RWPE1 (cell line): ENCODE results near the gene SLC16A3.

Experiments used
- CTCF ChIA-PET: fragments of 350-600 bp; sonication (Branson Sonifier 250); formaldehyde crosslinking; extraction: SDS; loops from one replicate; lab custom pipeline; 2021; lab: Yijun Ruan, JAX
- POLR2A ChIA-PET: fragments of 400-600 bp; formaldehyde crosslinking; extraction: SDS; loops from one replicate; lab custom pipeline; 2020; ENCODE audit warnings: antibody characterized with exemption; ENCODE audit not compliant: low non-redundant PET; lab: Yijun Ruan, JAX
- DNase-seq: peaks from one replicate; pipeline ENCODE4 v3.0.0; 2012; ENCODE audit warnings: low spot score
- H3K27ac ChIP-seq: fragments of 450-650 bp; 2 replicates; pipeline ENCODE4 v1.5.1; 2017
- CTCF ChIP-seq: fragments of 450-650 bp; conservative IDR thresholded peaks from 2 replicates; pipeline ENCODE4 v1.5.1; 2017; ENCODE audit warnings: low read depth, mild to moderate bottlenecking

Gene SLC16A3

GRCh38 chr17:82231312-82231561 is 2.4 kb downstream of the SLC16A3 start:
- ChIA-PET POLR2A (no interaction called here), CTCF (interaction anchor here (1.2 to 1.7 kb wide), 2 partner anchors 10 to 12 kb away, joined by 4 read pairs; no protein-coding TSS in a partner anchor)
- DNase-seq: no peak
- peak overlapping the region; percentile 99 for H3K27ac ChIP-seq
- no peak for TF ChIP-seq CTCF

GRCh38 chr17:82231562-82232321 is 2.9 kb downstream of the SLC16A3 start:
- no peak for DNase-seq
- ChIA-PET POLR2A (no interaction called here), CTCF (interaction anchor here (0.6 to 1.7 kb wide), 3 partner anchors 10 to 25 kb away, joined by 4 to 5 read pairs (median 4); no protein-coding TSS in a partner anchor)
- H3K27ac ChIP-seq: peak overlapping the region; percentile 99
- no peak for TF ChIP-seq CTCF

DNA sequence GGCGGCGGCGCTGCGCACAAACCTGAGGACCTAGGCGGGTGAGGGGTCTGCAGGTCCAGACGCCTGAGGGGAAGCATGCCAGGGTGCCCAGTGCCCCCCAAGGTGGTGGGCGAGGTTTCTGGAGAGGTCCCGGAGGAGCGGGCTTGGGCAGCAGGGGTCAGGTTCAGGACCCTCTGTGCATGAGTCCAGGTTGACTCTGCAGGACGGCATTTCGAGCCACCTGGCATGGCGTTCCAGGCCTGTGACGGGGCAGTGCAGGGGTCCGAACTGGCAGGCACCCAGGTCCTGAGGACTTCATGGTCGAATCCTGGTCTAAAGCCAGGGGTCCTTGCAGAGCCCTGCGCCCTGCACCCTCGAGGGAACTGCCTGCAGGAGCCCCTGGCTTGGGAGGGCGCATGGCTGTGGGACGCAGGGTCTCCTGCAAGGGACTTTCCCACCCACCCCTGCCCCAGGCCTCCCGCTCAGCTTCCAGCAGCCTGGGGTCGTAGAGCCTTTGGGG is 3.5 kb downstream of the SLC16A3 start:
- DNase-seq: no peak
- H3K27ac ChIP-seq: peak overlapping the region; percentile 99
- ChIA-PET POLR2A (no interaction called here), CTCF (interaction anchor here (1.2 to 1.7 kb wide), 2 partner anchors 9 to 11 kb away, joined by 4 read pairs; no protein-coding TSS in a partner anchor)
- TF ChIP-seq CTCF: no peak

DNA sequence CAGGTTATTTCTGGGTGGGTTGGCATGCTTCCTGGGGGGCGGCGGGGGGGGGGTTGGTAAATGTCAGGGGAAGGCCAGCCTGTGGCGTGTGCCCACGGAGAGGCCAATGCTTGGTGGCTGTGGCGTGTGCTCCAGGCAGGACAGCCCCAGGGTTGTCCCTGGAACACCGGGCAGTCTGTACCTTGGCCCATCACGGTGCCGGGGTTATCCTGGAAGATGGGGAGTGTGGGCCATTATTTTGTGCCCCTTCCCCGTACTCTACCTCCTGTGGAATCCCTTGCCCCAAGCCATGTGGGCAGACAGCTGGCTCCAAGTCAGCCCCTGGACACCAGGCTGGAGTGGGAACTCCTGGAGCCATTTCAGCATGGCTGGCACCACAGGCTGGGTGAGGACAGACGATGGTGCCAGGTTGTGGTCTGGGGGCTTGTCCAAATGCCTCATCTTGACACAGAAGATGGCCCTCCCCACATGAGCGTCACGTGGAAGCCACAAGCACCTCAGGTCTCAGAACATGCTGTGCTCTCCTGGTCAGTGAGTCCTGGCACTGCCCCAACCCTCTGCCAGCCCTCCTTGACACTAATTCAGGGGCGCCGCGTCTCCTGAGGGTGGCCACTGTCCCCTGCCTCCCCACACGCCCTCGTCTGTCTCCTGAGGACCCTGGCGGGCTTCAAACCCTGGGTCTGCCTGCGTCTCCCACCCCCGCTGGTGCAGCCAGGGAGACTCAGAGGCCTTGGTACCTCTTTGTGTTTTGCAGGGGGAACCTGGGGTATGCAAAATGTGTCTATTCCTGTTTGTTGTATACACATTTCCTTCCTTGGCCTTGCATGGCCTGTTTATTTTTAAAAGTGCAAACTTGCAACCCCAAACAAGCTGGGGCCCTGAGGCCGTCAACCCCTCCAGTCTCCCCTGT is 4.3 kb downstream of the SLC16A3 start:
- DNase-seq: no peak
- H3K27ac ChIP-seq: peak overlapping the region; percentile 99
- ChIA-PET POLR2A (no interaction called here), CTCF (no interaction called here)
- TF ChIP-seq CTCF: no peak

GRCh38 chr17:82234211-82235055 is 5.6 kb downstream of the SLC16A3 start:
- ChIA-PET POLR2A (interaction anchor here (0.8 to 1.0 kb wide), 2 partner anchors 33 to 58 kb away, joined by 3 to 5 read pairs; no protein-coding TSS in a partner anchor), CTCF (interaction anchor here (1.1 kb wide), 1 partner anchor 204 kb away, joined by 4 read pairs; no protein-coding TSS in a partner anchor)
- DNase-seq: no peak
- H3K27ac ChIP-seq: peak overlapping the region; percentile 99
- TF ChIP-seq CTCF: no peak
